ENCODE results near the gene EYA2. TPM values are rescaled to one million over a fixed set of nuclear protein-coding genes. Genes with fewer than 3 reads are reported as not detected.

The EYA2 gene
- total RNA-seq, 1 donor from 2014 or later, result 9.0 TPM

GRCh38 chr20:47097691-47098622 is 203.3 kb downstream of the EYA2 start:
- Mint-ChIP-seq H3K4me3 (no peak overlapping the region), H3K4me1 (no peaks in the 10 kb centered on the region), H3K36me3 (peaks cover 38% of the 10 kb centered on the region), H3K27ac (no peak overlapping the region), H3K27me3 (ENCODE audit: low read depth) (no peaks in the 10 kb centered on the region), H3K9me3 (peaks cover 34% of the 10 kb centered on the region)
- no peak for TF ChIP-seq CTCF (IDR thresholded peaks at IDR 0.05; ENCODE audit: unreplicated experiment)
- no peak for DNase-seq (ENCODE audit: low spot score in 2 of 2, unreplicated experiment in 2 of 2)

GRCh38 chr20:47099093-47099492 is 204.4 kb downstream of the EYA2 start:
- peaks cover 38% of the 10 kb centered on the region for H3K9me3 Mint-ChIP-seq
- no peaks in the 10 kb centered on the region for H3K4me1 Mint-ChIP-seq
- H3K36me3 Mint-ChIP-seq, result peaks cover 37% of the 10 kb centered on the region
- no peak for DNase-seq (ENCODE audit: low spot score in 2 of 2, unreplicated experiment in 2 of 2)
- no peak for TF ChIP-seq CTCF (IDR thresholded peaks at IDR 0.05; ENCODE audit: unreplicated experiment)
- H3K27ac Mint-ChIP-seq, result no peak overlapping the region
- H3K4me3 Mint-ChIP-seq, result no peak overlapping the region
- no peaks in the 10 kb centered on the region for H3K27me3 Mint-ChIP-seq (ENCODE audit: low read depth)

DNA sequence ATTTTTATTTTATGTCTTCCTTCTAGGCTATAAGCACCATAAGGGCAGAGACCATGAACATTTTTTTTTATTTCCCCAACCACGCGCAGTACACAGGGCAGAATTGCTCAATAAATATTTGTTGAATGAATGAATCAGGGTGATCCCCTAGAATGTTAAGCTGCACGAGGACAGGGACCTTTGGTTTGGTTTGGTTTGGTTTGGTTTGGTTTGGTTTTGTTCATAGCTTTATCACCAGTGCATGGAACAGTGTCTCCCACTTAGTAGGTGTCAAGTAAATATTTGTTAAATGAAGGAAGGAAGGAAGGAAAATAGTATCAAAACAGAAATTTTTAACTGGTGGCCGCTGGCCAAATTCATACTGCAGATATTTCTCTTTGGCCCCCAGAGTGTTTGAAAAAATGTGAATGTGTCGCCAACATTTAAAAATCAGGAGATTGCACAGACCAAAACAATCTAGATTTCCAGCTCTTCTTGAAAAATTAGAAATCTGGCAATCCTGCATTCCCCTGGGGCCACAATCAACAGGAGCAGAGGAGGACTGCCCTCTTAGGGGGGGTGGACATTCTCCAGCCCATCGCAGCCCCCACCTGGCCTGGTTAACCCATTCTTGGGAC is 205.3 kb downstream of the EYA2 start:
- Mint-ChIP-seq H3K36me3 (peaks cover 34% of the 10 kb centered on the region), H3K4me1 (no peaks in the 10 kb centered on the region), H3K4me3 (no peak overlapping the region), H3K27me3 (ENCODE audit: low read depth) (no peaks in the 10 kb centered on the region), H3K9me3 (peaks cover 39% of the 10 kb centered on the region), H3K27ac (no peak overlapping the region)
- DNase-seq (ENCODE audit: low spot score in 2 of 2, unreplicated experiment in 2 of 2), result no peak
- no peak for TF ChIP-seq CTCF (IDR thresholded peaks at IDR 0.05; ENCODE audit: unreplicated experiment)

- no peak for TF ChIP-seq CTCF (IDR thresholded peaks at IDR 0.05; ENCODE audit: unreplicated experiment)
- Mint-ChIP-seq H3K27ac (no peak overlapping the region), H3K4me1 (peaks cover 4% of the 10 kb centered on the region), H3K9me3 (peaks cover 20% of the 10 kb centered on the region), H3K27me3 (ENCODE audit: low read depth) (no peaks in the 10 kb centered on the region), H3K36me3 (peaks cover 13% of the 10 kb centered on the region), H3K4me3 (no peak overlapping the region)
- no peak for DNase-seq (ENCODE audit: low spot score in 2 of 2, unreplicated experiment in 2 of 2)
Measured at GRCh38 chr20:47102629-47103028, 208.0 kb downstream of the EYA2 start.

DNA sequence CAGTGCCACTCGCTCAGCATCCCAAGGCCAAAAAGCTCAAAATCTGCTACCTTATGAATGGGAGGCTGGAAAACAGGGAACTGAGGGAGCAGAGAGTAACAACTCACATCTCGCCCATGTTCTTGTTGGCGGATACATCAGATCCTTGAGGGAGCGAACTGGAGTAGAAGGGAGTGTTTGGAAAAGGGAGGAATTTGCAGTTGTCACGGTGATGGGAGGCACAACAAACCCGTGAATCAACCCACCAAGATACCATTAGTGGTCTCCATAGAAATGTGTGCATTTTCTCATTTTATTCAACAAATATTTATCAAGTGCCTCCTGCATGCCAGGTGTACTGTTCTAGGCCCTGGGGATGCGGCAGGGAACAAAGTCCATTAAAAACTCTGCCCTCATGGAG is 212.1 kb downstream of the EYA2 start:
- no peak for TF ChIP-seq CTCF (IDR thresholded peaks at IDR 0.05; ENCODE audit: unreplicated experiment)
- Mint-ChIP-seq H3K4me1 (peaks cover 13% of the 10 kb centered on the region), H3K9me3 (peaks cover 24% of the 10 kb centered on the region), H3K27ac (peak overlapping the region; percentile 34), H3K36me3 (peaks cover 8% of the 10 kb centered on the region), H3K27me3 (ENCODE audit: low read depth) (no peaks in the 10 kb centered on the region), H3K4me3 (no peak overlapping the region)
- DNase-seq (ENCODE audit: low spot score in 2 of 2, unreplicated experiment in 2 of 2), result no peak
